ENCODE results near the gene IL5RA. TPM values are rescaled to one million over a fixed set of nuclear protein-coding genes. Genes with fewer than 3 reads are reported as not detected.

Gene IL5RA, protein sequence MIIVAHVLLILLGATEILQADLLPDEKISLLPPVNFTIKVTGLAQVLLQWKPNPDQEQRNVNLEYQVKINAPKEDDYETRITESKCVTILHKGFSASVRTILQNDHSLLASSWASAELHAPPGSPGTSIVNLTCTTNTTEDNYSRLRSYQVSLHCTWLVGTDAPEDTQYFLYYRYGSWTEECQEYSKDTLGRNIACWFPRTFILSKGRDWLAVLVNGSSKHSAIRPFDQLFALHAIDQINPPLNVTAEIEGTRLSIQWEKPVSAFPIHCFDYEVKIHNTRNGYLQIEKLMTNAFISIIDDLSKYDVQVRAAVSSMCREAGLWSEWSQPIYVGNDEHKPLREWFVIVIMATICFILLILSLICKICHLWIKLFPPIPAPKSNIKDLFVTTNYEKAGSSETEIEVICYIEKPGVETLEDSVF
- total RNA-seq = not detected in 2 replicates

DNA sequence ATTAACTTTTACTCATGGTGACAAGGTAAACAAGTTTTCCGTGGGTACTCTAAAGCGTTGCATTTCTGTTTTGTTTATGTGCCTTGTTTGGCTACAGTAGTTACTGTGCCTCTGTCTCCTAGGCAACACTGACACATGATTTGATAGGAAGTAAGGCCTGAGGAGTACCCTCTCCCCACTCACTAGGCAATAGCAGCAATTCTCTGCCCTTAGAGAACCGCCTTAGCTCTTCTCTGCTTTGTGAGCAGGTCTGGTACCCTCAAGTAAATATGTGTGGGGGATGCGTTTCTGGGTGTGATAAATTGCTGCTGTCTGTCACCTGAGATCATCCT lies at the start of gene IL5RA:
IL5RA (minus strand) TSS at position 76 of the 332 bp plus-strand sequence. CDS start 5,390 bp downstream, outside the sequence.
- peak in 1 of 2 donors; percentile 1 for DNase-seq (ENCODE audit: low read depth in 2 of 2)

DNA sequence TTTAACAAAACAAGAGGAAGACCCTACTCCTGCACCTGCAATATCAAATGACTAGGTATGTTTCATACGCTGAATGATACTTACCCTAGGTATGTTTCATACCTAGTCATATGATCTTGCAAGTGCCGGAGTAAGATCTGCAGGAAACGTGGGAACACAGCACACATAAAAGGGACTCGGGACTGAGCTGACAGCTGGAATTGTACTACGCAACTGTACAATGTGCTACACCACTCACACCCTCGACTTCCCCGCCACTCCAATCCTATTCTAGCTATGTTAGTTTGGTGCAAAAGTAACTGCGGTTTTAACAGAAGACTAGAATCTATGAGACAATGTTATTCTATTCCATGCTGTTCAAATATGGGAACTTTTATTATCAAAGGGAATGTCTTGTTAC lies 47.3 kb upstream of the IL5RA start:
- no peak for DNase-seq (ENCODE audit: low read depth in 2 of 2)

DNA sequence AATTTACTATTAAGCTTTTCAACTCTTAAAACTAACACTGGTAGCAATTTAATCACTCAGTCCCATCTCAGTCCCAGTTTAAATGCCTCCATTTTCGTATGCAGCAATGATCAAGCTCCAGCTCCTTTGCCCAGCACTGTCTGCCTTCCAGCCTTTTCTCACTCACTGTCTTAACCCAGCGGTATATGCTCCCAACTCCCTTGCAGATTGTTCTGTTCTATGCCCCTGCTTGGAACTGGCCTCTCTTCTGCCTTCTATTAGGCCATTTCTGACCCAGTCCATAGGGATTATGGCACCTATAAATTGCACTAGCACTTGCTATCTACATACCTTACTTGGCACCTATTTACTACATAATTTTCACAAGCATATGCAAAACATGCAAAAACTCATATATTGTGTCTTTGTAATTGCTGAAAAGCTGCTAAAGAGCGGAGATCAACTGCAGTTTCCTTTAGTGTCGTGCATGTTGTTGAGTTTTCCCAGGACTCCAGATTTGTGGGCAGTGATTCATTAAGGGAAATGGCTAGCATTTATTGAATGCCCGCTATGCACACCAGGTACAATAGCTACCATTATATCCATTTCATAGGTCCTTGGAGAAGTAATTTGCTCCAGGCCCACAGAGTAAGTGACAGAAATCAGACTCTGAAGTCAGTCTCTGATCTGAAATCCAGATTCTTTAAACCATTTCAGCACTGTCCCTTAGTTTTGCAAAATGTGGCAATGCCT lies 44.9 kb upstream of the IL5RA start:
- DNase-seq (ENCODE audit: low read depth in 2 of 2) = no peak

- DNase-seq (ENCODE audit: low read depth in 2 of 2) = no peak
Observed at GRCh38 chr3:3151513-3151912, 41.3 kb upstream of the IL5RA start.

DNA sequence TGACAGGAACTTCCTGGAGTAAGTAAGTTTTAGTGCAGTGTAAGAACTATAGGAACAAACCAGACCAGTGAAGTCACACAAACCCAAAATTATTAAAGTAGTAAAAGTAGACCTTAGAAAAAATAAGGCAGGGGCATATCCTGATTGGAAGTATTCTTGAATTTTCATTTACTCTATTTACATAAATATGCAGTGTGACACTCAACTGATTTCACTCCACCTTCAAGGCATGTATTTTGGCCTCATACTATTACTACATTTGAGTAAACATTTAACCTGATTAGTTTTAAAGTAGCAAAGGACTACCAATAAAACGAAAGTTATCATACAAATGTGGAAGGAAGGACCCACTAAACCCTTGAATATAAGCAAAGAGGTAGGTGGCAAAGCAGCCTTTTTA lies 39.4 kb upstream of the IL5RA start:
- DNase-seq (ENCODE audit: low read depth in 2 of 2) = no peak

DNA sequence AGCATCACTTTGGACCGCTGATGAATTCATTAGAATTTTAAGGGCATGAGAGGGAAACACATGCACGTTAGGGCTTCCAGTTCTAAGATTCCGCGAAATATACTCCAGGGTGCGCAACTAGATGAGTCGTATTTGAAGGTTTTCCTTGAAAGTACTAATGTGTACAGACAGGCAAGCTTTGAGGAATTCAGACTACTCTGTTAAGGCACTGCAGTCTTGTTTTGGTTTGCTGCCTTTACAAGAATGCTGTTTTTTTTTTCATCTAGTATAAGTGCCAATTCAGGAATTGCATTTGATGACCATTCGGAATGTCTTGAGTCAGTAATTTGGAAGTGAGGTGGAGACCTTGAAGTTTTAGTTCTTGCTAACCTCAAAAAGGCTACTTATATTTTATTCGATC lies 35.7 kb upstream of the IL5RA start:
- DNase-seq (ENCODE audit: low read depth in 2 of 2) = no peak

DNA sequence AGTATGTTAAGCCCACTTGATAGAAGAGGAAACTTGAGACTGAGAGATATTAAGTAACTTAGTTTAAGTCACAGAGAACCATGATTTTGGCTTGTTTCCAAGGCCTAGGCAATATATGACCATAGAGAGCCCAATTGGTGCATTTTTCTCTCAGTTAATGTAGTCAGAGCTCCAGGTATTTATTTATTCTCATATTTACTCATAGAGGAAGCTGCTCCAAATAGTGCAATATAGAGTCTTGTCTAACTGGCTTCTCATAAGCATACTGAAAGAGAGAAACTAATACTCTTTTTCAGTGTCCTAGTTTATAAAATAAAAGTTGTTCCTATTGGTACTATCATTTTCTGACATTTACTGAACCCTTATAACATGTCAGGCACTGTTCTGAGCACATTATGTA lies 31.8 kb upstream of the IL5RA start:
- DNase-seq (ENCODE audit: low read depth in 2 of 2) = no peak

DNA sequence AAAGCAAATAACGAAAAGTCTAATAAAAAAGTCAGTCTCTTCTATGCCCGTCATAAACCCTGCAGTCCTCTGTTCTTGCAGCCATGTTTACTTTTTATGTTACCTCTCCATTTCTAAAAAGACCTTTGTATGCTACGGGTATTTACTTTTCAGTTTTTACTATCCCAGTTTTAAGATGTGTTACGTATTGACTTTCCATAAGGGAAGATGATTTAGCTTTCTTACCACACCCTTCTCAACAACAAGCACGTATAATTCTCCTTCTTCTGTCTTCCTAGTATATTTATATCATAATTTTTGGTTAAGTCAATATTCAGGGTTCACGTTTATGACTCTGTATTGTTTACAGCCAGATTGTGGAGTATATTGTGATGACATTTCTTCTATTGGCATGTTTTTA lies 27.4 kb upstream of the IL5RA start:
- DNase-seq (ENCODE audit: low read depth in 2 of 2) = no peak

DNA sequence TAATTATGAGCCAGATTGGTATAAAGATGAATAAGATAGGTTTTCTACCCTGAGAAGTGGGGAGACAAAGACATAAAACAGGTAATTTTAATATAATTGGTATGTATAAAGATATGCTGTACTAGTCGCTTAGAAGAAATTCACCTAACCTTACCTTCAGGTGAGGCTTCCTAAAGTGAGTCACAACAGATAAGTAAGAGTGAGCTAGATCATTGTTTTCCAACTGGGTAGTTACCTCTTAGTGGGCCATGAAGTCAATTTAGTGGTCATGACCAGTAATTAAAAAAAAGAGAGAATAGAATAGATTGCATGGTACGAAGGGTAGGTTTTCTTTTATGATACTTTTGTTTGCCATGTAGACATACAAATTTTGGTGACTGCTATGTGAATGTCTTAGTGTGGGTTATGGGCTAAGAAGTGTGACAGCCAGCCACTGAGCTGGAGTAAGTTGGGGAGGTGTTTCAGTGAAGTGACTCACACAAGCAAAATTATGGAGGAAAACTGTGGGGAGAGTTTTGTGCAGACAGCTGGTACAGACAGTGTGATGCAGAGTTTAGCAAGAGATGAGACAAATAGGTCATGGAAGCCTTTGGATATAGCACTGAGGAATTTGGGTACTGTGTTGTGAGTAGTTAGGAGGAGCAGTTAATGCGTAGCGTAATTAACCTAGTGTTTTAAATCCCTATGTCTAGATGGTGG lies 24.7 kb upstream of the IL5RA start:
- DNase-seq (ENCODE audit: low read depth in 2 of 2) = no peak

- DNase-seq (ENCODE audit: low read depth in 2 of 2) = no peak
Observed at GRCh38 chr3:3133500-3133899, 23.3 kb upstream of the IL5RA start.

- no peak for DNase-seq (ENCODE audit: low read depth in 2 of 2)
Observed at GRCh38 chr3:3129579-3129978, 19.4 kb upstream of the IL5RA start.

- no peak for DNase-seq (ENCODE audit: low read depth in 2 of 2)
Observed at GRCh38 chr3:3127432-3128010, 17.3 kb upstream of the IL5RA start.

- DNase-seq (ENCODE audit: low read depth in 2 of 2) = peak; percentile 85 to 96
Observed at GRCh38 chr3:3126477-3127431, 16.6 kb upstream of the IL5RA start, which contains the start of gene TRNT1. TSS of gene TRNT1 (plus strand) at chr3:3126940. CDS start at chr3:3129041, 2,101 bp downstream.

DNA sequence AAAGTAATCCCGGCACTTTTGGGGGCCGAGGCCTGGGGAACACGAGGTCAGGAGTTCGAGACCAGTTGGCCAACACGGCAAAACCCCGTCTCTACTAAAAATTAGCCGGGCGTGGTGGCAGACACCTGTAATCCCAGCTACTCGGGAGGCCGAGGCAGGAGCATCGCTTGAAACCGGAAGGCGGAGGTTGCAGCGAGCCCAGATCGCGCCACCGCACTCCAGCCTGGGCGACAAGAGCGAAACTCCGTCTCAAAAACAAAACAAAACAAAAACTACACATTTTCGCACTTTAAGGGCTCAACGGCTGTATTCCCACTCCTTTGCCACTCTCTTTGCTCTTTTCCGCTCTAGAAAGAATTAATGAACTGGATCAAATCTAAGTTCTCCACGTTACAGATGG lies 15.8 kb upstream of the IL5RA start:
- DNase-seq (ENCODE audit: low read depth in 2 of 2) = no peak

GRCh38 chr3:3119393-3119851 lies 9.2 kb upstream of the IL5RA start:
- DNase-seq (ENCODE audit: low read depth in 2 of 2) = no peak

DNA sequence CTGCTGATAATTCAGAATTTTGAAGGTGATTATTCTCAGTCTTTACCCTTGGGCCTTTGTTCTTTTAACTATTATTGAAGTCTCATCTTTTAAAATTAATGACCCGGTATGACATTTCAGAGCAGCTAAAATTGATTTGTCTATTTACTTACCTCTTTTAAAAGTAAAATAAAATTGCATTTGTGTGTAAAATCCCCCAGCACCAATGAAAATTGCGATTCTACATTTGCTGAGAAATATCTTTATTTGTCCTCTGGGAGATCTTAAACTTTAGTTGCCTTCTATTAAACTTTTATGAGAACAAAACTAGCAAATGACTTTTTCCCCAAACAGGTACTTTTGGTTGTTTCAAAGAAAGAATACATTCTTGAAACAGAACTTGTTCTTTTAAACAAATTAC lies 7.5 kb upstream of the IL5RA start:
- no peak for DNase-seq (ENCODE audit: low read depth in 2 of 2)

- DNase-seq (ENCODE audit: low read depth in 2 of 2) = no peak
Observed at GRCh38 chr3:3113042-3113709, 3.0 kb upstream of the IL5RA start.

GRCh38 chr3:3110749-3111361 lies 681 bp upstream of the IL5RA start:
- no peak for DNase-seq (ENCODE audit: low read depth in 2 of 2)

DNA sequence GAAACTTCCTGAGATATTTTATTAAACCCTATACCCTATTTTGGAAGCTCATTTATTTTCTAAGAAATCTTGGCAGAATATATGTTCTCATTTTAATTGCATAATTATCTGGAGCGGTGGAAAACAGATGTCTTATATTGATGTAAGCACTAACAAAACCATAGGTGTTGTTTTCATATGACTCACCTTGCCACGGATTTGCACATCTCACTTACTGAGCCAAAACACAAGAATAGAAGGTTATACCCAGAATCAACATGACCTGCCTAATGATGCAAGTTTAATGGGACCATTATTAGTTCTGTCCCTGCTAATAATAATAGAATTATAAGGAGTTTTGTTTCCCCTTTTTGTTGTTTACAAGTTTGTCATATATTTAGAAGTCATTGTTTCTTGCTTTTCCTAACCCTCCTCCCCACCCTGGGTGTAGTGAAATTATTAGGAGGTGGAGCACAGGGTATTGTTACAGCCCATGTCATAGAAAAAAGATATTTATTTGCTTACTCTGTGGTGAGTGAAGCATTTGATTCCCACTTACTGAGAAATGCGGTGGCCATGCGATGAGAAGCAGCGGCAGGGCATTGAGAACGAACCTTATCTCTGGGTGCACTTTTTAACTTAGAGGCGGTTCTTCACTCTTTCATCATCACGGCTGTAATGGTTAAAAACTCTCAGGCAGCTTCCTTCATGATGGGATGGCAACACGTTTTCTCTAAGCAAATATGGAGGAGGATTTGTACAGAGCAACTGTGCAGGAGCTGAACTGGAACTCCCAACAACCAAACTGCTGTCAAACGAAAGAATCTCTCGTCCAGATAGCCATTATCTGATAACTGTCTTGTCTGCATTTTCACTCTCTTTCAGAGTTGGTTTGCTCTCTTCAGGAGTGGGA lies 521 bp downstream of the IL5RA start:
- no peak for DNase-seq (ENCODE audit: low read depth in 2 of 2)

Measured in dermis microvascular lymphatic vessel endothelial cell (primary cell).